HG03060 (cell line): Measurements from ENCODE around the gene IFNLR1.

ENCODE experiments used
- ATAC-seq: cut with Tn5 transposase; IDR thresholded peaks from one replicate; pipeline ENCODE4 v1.9.1; 2021; ENCODE audit warnings: low read depth, moderate number of reproducible peaks; ENCODE audit not compliant: unreplicated experiment

The IFNLR1 gene

DNA sequence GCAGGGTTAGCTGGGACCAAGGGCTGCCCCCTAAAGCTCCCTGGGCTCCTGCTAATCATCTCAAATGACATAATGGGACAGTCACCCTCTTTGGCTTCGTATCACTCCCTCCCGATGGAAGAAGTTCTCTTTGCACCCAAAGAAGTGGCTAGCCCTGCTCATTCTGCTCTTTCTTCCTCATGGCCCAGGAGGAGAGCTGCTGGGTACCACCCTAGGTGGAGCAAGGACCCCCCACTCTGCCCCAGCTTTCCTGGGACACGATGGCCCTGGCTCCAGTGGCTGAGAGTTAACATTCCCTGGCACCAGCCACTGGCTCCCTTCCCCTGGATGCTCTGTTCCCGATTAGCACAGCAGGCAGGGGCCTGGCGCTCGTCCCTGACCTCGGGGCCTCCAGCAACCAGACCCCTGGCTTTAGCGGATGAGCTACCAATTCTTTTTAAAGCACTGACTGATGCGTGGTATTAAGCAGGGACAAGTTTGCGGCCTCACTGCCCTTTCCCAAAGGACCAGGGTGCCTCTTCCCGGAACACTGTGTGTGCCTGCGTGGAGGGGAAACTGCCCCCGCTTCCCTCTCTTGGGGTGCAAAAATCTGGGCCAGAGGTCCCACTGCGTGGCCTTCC, 76.3 kb downstream of the IFNLR1 start:
- no peak for ATAC-seq

DNA sequence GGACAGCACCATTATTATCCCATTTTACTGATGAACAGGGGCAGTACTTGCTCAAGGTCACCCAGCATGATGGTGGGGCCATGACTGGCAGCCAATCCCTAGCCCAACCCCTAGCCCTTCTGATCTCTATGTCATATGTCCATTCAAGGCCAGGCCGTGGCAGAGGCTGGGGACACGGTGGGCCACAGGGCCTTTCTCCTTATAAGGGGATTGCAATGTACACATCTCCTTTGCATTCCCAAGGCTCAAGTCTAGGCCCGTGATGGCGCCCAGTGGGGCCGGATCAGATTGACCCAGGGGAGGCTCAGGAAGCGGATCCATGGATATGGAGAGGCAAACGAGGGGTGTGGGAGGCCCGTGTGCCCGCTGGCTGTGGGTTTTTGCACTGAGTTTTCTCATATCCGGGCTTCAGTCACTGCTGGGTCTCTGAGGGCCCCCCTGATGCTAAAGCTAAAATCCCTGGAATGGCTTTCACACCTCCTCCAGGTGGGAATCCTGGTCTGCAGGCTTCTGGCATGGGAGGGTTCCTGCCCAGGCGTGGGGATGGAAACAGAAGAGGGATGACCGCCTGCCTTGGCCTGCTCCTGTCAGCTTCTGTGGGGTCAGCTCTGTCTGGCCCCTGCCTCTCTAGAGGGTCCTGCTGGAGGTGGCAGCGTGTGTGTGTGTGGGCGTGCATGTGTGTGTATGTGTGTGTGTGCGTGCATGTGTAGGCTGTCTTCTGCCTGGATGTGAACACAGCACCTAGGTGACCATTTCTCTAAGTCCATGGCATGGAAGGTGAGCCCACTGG, 77.2 kb downstream of the IFNLR1 start:
- ATAC-seq = no peak

DNA sequence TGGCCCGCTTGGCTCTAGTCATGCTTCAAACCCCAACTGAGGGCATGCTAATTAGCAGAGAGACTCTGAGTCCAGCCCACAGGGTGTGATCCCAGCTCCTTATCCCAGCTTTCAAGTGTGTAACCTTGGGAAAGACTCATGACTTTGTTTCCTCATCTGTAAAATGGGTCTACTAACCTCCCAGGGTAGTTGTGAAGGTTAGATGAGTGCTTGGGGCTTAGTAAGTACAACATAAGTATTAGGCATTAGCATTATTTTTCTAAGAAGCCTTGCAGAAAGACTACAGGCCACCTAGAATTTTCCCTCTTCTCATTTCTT, 78.0 kb downstream of the IFNLR1 start:
- ATAC-seq = no peak

DNA sequence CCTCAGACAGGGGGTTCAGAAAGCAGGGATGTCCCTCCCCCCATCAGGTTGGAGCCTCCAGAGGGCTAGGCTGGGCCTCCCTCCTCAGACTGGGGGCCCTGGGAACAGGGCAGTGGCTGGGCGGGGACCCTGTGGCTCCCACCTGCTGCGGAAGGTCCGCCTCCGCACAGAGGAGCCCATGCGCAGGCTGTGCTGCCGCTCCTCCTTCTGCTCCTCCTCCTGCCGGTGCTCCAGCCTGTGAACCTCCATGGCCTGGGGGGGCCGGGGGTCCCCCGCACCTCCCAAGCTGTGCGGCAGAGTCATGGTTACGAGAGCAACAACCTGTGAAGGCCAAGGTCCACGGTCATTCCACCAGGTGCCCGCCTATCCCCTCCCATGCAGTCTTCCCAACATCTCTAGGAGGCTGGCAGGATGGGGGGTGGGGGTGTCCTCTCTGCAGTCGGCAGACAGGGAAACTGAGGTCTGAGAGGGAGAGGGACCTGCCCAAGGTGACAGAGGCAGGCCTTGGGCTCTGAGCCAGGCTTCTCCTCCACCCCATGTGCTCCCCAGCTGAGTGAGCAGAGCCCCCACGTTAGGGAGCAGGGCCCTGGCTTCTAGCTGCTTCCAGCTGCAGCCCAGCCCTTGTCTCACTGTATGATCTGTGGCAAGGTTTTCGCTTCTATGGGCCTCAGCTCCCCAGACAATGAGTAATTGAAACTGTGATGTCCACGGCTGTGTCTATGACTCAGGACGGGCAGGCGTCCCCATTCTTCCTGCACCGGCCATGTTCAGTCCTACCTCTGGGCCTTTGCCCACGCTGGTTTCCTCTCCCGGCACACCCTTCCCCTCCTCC, 78.5 kb downstream of the IFNLR1 start:
- ATAC-seq = no peak

DNA sequence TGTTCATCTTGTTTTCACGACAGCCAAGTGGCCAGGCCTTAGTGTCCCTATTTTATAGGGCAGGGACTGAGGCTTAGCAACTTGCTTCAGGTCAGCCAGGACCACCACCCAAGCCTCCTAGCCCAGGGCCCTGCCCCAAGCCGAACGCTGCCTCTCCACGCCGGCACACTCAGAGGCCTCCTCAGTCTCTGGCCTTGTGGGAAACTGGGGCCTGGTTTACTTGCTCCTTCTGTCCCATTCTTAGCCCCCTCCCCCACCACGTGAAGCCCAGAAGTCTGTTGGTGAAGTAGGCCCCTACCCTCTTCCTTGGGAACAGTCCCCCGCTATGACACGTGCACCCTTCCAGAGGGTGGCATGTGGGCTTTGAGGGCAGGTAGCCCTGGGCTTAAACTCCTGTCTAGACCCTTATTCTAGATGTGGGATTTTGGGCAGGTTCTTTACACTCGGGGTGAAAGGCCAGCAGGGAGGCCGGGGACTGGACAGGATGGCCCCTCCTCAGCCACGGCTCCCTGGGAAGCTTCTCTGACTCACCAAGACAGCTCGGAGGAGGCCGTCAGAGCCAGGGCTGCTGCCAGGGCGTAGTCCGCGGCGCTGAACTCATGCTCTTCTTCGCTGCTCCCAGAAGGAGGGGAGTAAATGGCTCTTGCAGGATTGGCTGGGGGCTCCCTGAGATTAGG, 79.5 kb downstream of the IFNLR1 start:
- ATAC-seq = no peak

DNA sequence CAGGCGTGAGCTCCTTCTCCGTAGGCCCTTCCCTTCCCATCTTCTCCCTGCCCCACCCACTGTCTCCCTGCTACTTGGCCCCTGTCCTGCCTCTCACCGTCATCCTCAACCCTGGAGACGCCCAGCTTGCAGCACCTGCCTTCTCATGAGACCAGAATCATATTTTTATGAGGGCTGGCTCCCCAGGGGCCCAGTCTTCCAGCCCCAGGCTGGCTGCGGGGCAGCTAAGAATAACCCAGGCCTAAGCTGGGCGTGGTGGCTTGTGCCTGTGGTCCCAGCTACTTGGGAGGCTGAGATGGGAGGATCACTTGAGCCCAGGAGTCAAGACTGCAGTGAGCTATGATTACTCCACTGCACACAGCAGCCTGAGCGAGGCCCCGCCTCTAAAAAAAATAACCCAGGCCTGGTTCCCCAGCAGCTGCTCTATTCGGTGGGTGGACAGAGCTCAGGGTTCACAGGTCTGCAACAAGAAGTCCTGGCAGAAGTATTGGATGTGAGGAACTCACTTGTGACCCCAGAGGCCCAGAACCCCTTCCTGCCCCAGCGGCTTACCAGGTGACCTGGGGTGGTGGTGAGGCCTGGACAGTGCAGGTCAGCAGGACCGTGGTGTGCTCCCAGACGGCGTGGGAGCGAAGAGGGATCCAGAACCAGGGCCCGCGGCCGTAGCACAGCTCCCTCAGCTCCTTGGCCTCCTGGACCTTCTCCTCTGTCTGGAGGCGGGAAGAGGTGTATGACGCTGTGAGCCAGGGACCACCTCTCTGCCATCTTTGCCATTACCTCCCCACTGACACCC, 81.5 kb downstream of the IFNLR1 start:
- no peak for ATAC-seq

DNA sequence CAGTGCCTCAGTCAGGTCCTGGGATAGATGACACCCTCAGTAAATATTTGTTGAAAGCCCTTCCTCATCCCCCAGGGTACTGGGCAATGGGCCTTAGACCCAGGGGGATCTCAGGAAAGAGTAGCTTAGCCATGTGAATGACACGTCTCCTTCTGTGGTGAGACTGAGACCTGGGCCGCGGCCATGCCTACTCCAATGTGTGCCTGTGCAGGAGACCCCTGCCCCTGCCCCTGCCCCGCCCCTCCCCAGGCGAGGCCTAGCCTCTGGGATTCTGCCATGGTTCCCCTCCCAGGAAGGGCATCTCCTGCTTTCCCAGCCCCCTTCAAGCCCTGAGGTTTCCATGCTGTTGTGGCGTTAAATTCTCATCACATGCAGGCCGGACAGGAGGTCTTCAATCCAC, 82.2 kb downstream of the IFNLR1 start:
- ATAC-seq = no peak
